HG02938 (cell line): ENCODE measurements around the gene ZNF577.

ENCODE experiments used
- ATAC-seq: cut with Tn5 transposase; IDR thresholded peaks from one replicate; pipeline ENCODE4 v1.9.1; 2021; ENCODE audit warnings: mild to moderate bottlenecking, moderate library complexity; ENCODE audit not compliant: unreplicated experiment

The ZNF577 gene

GRCh38 chr19:51873097-51873496, 14.7 kb downstream of the ZNF577 start:
- ATAC-seq: no peak

DNA sequence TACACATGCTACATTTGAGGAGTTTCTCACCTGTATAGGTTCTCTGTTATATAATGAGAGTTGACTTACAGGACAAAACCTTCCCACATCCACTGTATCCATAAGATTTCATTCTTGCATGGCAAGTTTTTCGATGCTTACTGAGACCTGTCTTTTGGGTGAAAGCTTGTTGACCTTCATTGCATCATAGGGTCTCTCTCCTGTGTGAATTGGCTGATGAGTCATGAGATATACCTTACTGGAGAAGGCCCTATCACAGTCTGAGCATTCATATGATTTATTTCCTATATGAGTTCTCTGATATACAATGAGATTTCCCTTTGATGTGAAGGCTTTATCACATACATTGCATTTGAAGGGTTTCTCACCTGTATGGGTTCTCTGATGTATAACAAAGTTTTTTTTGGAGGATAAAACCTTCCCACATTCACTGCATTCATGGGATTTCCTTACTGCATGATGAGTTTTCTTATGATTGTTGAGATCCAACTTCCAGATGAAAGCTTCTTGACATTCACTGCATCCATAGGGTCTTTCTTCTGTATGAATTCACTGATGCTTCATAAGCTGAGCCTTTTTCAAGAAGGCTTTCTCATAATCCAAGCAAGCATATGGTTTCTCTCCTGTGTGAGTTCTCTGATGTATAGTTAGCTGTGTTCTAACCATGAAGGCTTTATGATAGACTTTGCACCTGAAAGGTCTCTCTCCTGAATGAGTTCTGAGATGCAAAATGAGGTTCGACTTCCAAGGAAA, 25.7 kb downstream of the ZNF577 start:
- no peak for ATAC-seq

- ATAC-seq: no peak
These were observed 50.6 kb downstream of the ZNF577 start for GRCh38 chr19:51837145-51837544.

DNA sequence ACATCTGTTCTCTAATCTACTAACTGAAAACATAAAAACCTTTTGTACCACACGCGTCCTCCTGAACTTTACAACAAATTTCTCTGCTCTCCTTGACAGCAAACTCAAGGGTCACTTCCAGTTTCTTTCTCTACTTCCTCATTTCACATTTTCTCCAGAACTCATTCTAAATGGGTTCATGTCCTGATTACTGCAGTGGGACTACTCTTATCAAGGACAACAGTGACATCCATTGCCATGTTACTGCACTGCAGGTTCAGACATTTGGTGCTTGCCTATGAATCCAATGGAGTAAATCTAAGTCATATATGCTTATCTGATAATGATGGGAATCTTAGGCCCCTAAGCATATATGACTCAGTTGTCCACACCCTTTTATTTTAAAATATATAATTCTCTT, 57.5 kb downstream of the ZNF577 start:
- no peak for ATAC-seq

- no peak for ATAC-seq
These were observed 63.3 kb downstream of the ZNF577 start for GRCh38 chr19:51824281-51825005.

DNA sequence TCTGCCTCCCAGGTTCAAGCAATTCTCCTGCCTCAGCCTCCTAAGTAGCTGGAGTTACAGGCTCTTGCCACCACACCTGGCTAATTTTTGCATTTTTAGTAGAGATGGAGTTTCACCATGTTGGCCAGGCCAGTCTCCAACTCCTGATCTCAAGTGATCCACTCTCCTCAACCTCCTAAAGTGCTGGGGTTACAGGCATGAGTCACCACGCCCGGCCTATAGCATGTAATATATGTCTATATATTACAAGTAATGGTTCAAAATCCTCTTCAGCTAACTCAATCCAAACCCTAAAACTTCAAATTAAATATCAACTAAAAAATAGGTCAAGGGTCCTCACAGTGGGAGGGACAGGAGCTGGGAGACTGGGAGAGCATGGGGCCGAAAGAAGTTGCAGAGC, 64.8 kb downstream of the ZNF577 start:
- no peak for ATAC-seq

- no peak for ATAC-seq
These were observed 65.4 kb downstream of the ZNF577 start for GRCh38 chr19:51822325-51822724.

DNA sequence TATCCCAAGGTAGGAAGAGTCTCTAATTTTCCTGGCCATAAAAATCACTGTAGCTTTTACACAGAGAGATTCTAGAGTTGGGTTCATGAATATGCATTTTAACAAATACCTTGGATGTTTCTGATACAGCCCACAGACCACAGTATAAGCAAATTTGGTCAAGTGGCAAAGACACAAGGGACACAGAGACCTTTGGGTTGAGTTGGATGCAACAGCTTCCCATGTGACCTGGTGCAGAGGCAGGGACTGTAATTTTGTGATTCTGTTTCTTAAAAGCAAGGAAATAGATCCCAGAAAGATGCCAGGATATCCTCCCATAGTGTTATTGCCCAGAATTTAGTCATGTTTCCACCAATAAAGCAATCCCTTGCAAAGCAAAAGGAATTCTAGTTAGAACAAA, 65.8 kb downstream of the ZNF577 start:
- ATAC-seq: no peak

- ATAC-seq: no peak
These were observed 66.3 kb downstream of the ZNF577 start for GRCh38 chr19:51821456-51821855.
